GM19463 (cell line): Measurements from ENCODE around the gene OPA1.
"Not testable (repeated sequence)": the region's sequence is repeated elsewhere in the genome, so short reads cannot be mapped to it uniquely, and the experiment has no call there.

ENCODE experiments used
- ATAC-seq: cut with Tn5 transposase; IDR thresholded peaks from one replicate; pipeline ENCODE4 v1.9.1; 2021; ENCODE audit warnings: mild to moderate bottlenecking, moderate library complexity; ENCODE audit not compliant: unreplicated experiment

OPA1 gene

DNA sequence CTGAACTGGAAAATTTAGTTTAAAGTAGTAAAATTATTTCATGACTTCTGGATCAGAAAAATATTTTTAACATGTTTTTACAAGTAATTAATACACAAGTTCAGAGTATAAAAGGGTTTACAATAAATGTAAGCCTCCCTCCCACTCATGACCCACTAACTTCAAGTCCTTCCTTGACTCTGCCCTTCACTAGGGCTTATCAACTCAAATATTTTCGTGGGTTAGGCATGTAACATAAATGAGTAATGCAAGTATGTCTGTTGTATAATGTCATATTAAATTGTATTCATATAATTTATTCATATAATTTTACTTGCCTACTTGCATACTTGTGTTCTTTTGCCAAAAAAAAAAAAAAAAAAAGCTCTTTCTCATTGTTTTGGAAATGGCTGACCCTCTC, 3.4 kb upstream of the OPA1 start:
- ATAC-seq = no peak

DNA sequence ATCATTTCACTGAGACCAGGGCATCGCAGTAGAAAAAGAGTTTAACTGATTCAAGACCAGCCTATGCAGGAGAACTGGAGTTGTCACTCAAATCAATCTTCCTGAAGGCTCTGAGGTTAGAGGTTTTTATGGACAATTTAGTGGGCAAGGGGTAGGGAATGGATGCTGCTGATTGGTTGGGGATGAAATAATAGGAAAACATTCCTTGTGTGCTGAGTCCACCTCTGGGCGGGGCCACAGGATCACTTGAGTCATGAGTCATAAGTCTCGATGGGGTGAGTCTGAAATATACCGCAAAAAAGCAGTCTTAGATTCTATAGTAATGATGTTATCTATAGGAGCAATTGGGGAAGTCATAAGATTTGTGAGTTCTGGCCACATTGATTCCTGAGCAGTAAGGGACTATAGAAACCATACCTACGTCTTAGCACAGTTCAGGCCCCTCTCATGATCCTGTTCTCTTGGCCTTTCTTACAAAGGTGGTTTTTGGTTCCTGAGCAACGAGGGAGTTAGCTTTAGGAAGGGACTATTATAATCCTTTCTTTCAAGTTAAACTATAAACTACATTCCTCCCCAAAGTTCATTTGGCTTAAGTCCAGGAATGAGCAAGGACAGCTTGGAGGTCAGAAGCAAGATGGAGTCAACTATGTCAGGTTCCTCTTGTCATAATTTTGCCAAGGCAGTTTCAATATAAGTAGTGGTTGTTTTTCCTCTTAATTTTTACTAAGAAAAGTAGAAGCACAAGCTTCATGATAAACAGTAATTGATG, 2.7 kb upstream of the OPA1 start:
- ATAC-seq = no peak

DNA sequence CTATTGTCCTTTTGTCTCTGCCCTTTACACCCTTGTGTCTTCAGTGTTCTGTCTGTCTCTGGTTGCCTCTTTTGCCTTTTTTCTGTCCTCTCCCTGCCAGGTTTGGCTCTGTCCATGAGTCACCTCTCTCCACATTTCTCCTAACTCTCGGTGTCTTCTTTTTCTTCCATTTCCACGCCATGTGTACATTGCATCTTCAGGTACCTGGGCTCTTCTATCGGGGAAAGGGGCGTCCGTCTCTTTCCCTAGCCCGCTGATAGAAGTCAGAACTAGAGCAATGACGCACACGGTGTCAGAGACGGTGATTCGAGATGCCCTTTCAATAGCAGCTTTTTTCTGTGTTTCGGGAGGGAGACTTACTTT, 641 bp downstream of the OPA1 start:
- no peak for ATAC-seq

DNA sequence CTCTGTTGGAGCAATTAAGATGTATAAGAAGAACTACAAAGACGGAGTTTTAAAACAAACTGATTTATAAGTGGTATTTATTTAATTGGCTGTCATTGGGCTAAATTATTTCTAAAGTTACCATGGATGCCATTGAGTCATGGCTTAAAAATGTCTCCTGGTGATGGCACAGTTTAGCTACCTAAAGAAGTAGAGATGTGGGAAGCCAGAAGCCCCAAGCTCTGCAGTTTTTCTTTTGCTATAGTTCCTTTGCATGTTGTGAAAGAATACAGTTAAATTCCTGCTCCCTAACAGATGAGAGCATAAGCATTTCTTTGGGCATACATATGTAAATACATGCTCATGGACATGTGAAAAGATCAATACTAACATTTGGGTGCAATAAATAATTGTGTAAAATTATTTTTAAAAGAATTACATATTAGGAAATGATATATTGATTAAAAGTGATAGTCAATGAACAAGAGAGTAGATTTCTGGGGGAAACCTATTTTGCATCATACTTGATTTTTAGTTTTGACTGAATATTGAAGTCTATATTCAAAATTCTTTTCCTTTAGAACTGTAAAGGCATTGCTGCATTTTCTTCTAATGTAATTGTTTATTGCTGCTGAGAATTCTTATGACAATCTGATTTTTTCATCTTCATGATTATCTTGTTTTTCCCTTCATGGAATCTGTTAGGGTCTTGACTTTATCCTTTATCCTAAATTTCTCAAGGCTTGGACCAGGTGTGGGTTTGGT, 2.1 kb downstream of the OPA1 start:
- ATAC-seq = no peak

DNA sequence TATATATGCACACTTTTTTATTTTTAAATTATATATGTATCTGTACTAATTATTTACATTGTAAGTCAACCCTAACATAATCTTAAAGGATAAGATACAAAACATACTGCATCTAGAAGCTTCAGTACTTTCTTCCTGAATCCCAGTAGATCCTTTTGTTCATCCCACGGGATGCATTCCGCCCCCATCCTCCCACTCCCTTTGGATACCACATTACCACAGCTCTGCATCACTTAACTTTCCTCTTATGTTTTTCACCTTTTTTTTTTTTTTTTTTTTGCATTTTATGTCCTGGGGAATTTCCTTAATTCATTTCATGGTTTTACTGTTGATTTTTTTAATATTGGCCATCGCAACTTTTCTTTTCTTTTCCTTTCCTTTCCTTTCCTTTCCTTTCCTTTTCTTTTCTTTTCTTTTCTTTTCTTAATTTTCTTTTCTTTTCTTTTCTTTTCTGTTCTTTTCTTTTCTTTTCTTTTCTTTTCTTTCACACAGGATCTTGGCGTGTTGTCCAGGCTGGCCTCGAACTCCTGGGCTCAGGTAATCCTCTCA, 3.0 kb downstream of the OPA1 start:
- no peak for ATAC-seq

DNA sequence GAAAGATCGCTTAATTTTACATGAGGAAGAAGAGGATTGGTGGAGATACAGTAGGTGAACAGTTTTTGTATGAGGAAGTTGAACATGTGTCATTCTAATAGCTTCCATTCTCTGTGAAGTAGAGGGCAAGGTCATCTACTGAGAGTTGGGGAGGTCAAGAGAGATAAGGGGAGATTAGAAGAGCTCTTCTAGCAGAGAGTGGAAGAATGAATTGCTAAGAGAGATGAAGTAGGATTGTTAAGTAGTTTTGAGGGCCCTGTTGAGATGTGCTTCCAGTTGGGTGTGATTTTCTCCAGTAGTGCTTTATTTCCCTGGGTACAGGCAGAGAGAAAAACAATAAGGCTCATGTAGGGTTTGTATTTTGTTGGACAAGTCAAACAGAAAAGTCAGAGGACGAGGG, 5.2 kb downstream of the OPA1 start:
- no peak for ATAC-seq

DNA sequence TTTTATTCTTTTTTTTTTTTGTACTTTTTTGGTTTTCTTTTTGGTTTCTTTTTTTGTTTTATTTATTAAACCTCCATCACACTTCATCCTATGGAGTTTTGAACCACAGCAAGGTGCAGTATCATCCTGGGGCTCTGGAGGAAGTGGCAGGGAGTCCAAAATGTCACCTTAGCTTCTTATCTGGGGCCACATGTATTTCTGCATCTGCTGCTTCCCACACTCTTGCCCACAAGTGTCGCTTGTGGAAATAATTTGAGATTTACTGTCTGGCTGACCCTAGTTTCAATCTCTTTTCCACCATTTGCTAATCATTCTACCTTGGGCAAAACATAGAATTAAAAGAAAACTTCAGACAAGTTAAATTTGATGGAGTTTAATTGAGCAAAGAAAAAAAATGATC, 6.4 kb downstream of the OPA1 start:
- ATAC-seq = no peak

DNA sequence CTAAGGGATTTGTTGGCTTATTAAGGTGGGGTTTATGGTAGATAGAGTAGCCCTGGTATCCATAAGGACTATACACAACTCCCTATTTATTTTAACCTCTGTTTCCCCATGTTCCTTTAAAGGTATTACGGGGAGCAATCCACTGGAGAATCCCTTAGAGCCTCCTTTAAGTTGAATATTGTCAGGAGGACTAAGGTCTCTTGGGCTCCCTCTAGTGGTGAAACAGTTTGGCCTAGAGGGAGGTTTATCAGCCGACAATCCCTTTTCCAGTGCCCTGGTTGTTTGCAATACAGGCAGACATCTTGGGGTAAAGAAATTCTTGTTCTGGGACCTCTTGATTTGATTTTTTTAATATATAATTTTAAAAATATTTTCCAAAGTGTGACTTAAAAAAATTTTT, 12.9 kb downstream of the OPA1 start:
- ATAC-seq = peak; percentile 81

DNA sequence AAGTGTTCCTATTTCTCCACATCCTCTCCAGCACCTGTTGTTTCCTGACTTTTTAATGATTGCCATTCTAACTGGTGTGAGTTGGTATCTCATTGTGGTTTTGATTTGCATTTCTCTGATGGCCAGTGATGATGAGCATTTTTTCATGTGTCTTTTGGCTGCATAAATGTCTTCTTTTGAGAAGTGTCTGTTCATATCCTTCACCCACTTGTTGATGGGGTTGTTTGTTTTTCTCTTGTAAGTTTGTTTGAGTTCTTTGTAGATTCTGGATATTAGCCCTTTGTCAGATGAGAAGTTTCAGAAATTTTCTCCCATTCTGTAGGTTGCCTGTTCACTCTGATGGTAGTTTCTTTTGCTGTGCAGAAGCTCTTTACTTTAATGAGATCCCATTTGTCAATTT, 13.9 kb downstream of the OPA1 start:
- ATAC-seq = not testable (repeated sequence)

DNA sequence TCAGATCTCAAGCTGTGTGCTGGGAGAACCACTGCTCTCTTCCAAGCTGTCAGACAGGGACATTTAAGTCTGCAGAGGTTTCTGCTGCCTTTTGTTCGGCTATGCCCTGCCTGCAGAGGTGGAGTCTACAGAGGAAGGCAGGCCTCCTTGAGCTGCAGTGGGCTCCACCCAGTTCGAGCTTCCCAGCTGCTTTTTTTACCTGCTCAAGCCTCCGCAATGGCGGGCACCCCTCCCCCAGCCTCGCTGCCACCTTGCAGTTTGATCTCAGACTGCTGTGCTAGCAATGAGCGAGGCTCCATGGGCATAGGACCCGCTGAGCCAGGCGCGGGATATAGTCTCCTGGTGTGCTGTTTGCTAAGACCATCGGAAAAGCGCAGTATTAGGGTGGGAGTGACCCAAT, 17.5 kb downstream of the OPA1 start:
- not testable (repeated sequence) for ATAC-seq

DNA sequence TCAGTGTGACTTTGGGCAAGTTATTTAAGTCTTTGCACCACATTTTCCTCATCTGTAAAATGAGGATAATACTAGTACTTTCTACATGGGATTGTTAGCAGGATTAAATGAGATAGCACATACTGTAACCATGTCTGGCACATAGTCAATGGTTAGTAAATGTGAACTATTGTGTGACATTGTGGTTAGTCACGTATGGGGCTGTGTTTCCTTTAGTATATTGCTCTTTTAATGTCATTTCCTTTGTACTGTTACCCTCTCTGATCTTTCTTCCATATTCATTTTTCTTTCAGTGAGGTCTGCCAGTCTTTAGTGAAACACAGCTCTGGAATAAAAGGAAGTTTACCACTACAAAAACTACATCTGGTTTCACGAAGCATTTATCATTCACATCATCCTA, 21.4 kb downstream of the OPA1 start:
- no peak for ATAC-seq

DNA sequence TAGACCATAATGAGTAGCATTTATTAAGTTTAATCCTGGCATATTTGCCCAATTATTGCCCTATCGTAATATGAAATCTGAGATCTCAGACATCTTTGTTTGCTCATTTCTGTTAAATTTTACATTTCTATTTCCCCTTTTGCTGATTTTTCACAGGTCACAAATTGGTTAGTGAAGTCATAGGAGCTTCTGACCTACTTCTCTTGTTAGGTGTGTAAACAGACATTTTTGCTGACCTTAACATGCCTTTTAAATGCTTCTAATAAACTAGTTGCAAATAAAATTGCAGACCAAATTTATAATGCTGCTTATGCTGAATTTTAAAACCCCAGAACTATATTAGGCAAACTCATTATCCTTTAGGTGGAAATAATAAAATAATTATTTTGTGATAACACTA, 24.6 kb downstream of the OPA1 start:
- no peak for ATAC-seq

DNA sequence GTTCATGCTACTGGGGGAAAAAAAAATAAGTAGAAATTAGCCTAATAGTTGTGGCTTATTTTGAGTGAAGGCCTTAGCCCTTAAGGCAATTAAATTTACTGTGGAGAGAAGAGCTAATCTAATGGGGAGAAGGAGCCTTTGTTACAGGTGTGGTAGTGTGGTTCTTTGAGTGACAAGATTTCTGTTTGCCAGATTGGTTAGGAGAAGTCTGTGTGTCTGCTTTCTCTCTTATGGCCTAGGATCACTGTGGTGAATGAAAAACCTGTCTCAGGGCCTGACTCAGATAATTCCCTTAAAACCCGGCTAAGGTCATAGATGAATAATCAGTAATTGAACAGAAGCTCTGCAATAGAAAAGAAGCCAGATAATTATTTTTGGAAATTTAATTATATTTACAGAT, 27.0 kb downstream of the OPA1 start:
- no peak for ATAC-seq

DNA sequence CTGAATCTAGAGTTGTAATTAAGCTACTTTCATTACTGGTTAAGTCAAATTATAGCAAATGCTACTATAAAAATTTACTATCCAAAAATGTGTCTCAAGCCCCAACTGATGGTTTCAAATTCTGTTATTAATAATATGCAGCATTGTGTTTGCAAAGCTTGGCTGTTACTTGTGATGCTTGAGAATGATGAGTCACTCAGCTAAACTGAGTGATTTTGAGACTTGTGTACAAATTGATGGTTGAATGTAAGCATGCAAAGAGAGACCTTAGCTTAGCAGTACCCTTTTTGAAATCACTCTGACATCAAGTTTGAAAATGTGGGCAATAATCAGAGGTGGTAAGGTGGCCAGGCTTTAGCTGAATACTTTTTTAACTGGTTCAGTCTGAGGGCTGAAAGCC, 27.6 kb downstream of the OPA1 start:
- ATAC-seq = peak; percentile 95

DNA sequence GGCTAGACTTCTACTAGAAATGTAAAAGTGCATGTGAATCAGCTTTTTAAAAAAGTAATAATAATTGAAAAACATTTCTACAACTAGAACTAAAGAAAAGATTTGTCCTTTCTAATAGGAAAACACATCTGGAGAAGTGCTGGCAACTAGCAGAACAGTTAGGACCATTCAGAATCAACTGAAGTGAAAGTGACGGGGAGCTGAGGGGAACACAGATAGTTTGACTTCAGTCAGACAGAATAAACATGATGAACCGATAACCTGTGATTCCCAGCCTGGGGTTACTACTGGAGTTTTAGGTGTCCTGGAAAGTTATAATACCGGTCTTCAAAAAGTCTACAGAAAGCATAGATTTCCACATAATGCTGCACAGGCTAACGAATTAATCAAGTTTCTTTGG, 28.1 kb downstream of the OPA1 start:
- ATAC-seq = no peak

DNA sequence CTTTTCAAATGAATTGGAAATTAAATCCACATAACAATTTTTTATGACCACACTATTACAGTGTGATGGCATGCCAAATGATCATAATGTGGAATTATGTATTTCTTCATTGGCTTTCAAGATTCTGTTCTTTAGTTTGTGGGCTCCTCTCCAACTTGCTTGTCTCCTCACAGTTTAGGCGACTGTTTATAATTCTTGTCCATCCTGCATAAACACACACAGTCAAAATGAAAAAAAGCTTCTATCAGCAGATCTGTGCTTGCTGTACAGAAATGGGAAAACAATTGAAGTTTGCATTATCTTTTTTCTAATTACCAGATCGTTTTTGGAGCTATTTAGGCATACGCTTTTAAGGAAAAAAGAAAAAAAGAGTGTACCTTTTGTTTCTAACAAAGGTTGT, 37.0 kb downstream of the OPA1 start:
- ATAC-seq = no peak

DNA sequence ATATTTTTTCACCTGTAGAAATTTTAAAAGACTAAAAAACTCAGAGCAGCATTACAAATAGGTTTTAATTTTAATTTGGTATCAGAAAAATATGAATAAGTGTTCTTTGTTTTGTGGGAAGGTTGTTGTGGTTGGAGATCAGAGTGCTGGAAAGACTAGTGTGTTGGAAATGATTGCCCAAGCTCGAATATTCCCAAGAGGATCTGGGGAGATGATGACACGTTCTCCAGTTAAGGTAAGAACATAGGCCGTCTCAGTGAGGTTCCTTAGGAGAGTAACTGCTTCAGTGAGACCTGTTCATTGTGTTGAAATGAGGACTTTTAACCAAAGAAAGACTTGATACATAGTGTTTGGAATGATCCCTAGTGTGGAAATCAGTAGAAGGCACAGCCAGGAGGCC, 44.8 kb downstream of the OPA1 start:
- ATAC-seq = no peak

DNA sequence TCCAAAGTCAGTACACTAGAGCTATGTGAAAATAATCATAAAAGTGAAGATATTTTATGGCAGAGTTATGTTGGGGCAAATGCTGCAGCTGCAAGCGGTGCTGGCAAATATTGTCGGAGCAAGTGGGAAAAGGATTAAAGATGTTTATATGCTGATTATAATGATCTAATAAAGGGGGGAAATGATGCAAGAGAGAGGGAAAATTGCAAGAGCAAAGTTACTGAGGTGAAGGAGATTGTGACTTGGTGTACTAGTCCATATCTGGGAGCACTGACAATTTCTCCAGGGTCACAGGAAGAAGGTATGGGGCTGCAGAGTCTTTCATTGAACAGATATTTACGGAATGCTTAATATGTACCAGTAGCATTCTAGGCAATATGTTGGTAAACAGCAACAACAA, 45.8 kb downstream of the OPA1 start:
- no peak for ATAC-seq

DNA sequence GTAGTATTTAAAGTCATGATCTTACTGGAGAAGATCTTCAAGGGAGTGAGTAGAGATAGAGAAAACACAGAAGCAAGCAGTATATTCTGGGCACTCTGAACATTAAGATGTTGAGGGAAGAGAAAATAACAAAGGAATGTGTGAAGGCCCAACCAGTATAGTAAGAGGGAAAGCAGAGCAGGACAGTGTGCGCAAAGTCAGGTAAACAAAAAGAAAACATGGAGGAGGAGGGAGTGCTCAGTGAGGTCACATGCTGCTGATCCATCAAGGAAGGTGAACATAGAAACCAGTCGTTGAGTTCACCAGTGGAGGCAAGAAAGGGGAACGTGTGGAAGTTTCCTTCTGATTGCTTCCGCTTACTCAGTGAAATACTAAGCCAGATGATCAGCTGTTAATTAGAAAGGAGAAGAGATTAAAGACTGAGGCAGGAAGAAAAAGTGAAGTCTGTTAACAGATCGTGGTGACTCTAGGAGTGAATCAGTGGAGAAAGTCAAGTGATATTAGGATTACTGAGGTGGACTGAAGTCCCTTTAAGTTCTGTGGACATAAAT, 47.2 kb downstream of the OPA1 start:
- ATAC-seq = no peak

DNA sequence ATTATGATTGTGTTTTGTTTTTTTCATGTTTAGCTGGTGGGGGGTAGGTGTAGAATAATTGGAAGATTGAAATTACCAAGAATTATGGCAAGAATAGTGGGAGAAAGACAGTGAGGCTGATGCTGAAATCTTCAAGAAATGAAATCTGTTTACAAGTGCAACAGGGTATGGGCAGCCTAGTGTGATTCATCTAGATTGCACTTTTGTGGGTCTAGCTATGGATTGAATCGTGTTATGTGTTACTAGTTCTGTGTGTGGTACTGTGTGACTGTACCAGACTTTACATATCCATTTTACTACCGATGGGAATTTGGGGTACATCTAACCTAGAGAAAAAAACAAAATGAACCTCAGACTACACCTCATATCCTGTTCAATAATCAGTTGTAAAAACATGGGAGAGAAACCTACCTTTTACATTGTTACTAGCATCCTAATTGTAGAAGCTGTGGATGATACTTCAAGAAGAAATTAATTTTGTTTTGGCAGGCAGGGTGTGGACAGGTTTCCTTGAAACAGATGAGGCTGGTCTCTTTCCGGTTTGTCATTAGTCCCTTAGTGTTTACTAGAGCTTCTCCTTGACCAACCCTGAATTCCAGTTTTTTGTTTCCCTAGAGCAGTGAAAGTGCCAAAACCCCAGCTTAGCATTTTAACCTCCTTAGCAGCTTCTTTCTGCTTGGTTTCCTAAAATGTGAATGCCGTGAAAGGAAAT, 47.9 kb downstream of the OPA1 start:
- no peak for ATAC-seq

DNA sequence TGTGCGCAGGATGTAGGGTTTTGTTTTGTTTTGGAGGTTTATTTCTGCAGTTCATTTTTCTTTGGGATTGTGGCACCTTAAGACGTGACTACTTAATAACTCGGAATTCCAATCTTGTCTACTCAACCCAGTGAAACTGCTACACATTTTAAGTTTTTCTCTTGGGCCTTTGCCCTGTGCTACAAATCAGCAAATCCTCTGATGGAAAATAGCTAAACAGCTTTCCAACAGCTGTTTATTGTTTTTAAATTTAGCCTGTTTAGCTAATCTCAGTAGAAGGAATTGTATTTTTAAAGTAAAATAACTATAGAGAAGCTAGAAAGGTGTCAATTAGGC, 48.4 kb downstream of the OPA1 start:
- no peak for ATAC-seq

DNA sequence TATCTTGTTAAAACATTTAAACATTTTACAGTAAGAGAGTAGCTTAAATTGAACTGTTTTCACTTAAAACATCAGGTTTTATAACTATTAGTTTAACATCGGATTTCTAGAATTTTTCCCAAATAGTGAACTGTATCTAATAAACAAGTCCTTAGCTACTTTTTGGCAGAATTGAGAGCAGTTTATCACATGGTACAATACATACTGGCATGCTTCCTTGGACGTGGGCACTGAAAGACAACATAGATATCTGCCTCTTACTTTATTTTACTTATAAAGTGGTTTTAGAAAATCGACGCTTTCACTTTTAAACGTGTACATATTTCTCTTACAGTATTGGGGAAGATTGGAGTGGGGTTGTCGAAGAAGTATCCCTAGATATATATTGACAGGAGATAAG, 52.8 kb downstream of the OPA1 start:
- no peak for ATAC-seq
